SJSA1 (cell line): ENCODE measurements around the gene OR1M1. TPM values are rescaled to one million over a fixed set of nuclear protein-coding genes. Genes with fewer than 3 reads are reported as not detected.

Experiments
- DNase-seq, 2 experiments: peaks; one replicate each; pipeline ENCODE4 v3.0.0-alpha.2; 2015 to 2020; ENCODE audit warnings: low spot score in 2 of 2, low read depth in 1 of 2
- H3K27ac ChIP-seq: fragments of 250-450 bp; sonication (Bioruptor Pico); 2 replicates; pipeline ENCODE4 v1.5.1; 2020; ENCODE audit warnings: mild to moderate bottlenecking, moderate library complexity
- H3K27me3 ChIP-seq: fragments of 250-450 bp; sonication (Bioruptor Pico); replicated peaks from 2 replicates; pipeline ENCODE4 v1.5.1; 2020; ENCODE audit warnings: mild to moderate bottlenecking, moderate library complexity
- H3K36me3 ChIP-seq: fragments of 250-450 bp; sonication (Bioruptor Pico); 2 replicates; pipeline ENCODE4 v1.5.1; 2020; ENCODE audit warnings: mild to moderate bottlenecking
- H3K4me1 ChIP-seq: fragments of 250-450 bp; sonication (Bioruptor Pico); replicated peaks from 2 replicates; pipeline ENCODE4 v1.6.1; 2021; ENCODE audit warnings: mild to moderate bottlenecking
- H3K4me3 ChIP-seq: fragments of 250-450 bp; sonication (Bioruptor Pico); 2 replicates; pipeline ENCODE4 v1.5.1; 2020; ENCODE audit warnings: mild to moderate bottlenecking
- H3K9me3 ChIP-seq: fragments of 250-450 bp; sonication (Bioruptor Pico); replicated peaks from 2 replicates; pipeline ENCODE4 v1.5.1; 2020; ENCODE audit warnings: mild to moderate bottlenecking
- total RNA-seq: library from RNA; depleted of rRNA; stranded (reverse); fragments of >200 nt; shearing (Covaris generic); gene quantifications from 2 replicates; pipeline ENCODE4 v1.2.3, GENCODE V29; 2014; rRNA removed

The OR1M1 gene
- total RNA-seq, 1 experiment from 2014 or later, result not detected

DNA sequence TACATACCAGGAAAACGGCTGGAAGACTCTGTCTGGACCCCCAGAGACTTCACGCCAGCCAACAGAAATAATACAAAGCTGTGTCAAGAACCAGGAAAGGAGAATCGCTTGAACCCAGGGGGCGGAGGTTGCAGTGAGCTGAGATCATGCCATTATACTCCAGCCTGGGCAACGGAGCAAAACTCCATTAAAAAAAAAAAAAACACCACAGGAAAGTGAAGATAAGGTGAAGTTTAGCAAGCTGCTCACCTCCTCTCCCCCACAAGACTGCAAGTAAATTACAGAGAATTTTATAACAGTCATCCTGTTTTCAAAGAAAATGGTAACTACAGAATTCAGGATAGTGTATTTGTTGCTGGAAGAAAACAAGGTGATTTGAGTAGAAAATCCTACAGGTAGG lies 29.7 kb downstream of the OR1M1 start:
- Histone ChIP-seq H3K4me1 (no peaks in the 10 kb centered on the region), H3K4me3 (no peak overlapping the region), H3K36me3 (no peaks in the 10 kb centered on the region), H3K9me3 (no peaks in the 10 kb centered on the region), H3K27me3 (no peaks in the 10 kb centered on the region), H3K27ac (no peak overlapping the region)
- DNase-seq, result no peak

GRCh38 chr19:9126900-9127405 lies 40.1 kb downstream of the OR1M1 start, which contains the start of gene OR7G3:
TSS of gene OR7G3 (minus strand) at chr19:9126950. CDS start at chr19:9126950, 0 bp downstream.
- DNase-seq, result no peak
- H3K27ac ChIP-seq, result no peak within 1 kb of the TSS
- H3K27me3 ChIP-seq, result no peaks in the 10 kb centered on the region
- H3K9me3 ChIP-seq, result no peaks in the 10 kb centered on the region
- H3K36me3 ChIP-seq, result no peaks in the 10 kb centered on the region
- no peaks in the 10 kb centered on the region for H3K4me1 ChIP-seq
- H3K4me3 ChIP-seq, result no peak within 1 kb of the TSS

- DNase-seq, result no peak
- no peaks in the 10 kb centered on the region for H3K27me3 ChIP-seq
- H3K4me1 ChIP-seq, result no peaks in the 10 kb centered on the region
- no peak overlapping the region for H3K4me3 ChIP-seq
- H3K27ac ChIP-seq, result no peak overlapping the region
- no peaks in the 10 kb centered on the region for H3K9me3 ChIP-seq
- H3K36me3 ChIP-seq, result no peaks in the 10 kb centered on the region
Observed at GRCh38 chr19:9128171-9128570, 41.3 kb downstream of the OR1M1 start.

DNA sequence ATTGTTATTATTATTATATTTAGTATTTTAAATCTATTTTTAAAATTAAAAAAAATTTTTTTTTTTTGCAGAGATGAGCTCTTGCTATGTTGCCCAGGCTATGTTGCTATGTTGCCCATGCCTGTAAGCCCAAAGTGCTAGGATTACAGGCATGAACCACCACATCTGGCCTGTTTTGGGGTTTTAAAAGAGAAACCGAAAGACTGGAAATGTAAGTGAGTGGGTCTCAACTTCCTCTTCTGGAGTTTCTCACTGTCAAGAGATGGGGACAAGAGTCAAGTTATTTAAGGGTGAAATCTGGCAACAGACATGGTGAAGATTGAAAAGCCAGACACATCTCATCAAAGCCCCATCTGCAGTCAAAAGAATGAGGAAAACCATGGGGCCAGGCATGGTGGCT lies 44.1 kb downstream of the OR1M1 start:
- Histone ChIP-seq H3K4me1 (no peaks in the 10 kb centered on the region), H3K9me3 (no peaks in the 10 kb centered on the region), H3K27me3 (no peaks in the 10 kb centered on the region), H3K36me3 (no peaks in the 10 kb centered on the region), H3K27ac (no peak overlapping the region), H3K4me3 (no peak overlapping the region)
- DNase-seq, result no peak

DNA sequence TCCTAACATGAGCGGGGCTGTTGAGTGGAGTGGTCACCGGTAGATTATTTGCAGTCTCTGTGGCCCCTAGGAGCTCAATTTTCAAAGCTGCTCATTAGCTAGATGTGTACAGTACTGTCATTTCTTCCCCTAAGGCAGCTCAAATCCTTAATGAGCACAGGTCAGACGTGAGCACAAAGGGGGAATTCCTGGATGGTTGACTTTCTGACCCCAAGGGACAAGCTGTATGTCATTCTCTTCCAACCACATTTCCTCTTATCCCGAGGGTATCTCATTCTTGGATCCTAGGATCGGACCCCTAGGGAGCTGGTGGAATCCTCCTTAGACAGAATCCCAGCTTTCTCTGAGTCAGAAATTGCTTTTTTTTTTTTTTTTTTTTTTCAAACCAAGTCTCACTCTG lies 45.6 kb downstream of the OR1M1 start:
- no peak overlapping the region for H3K4me3 ChIP-seq
- H3K27ac ChIP-seq, result no peak overlapping the region

GRCh38 chr19:9139609-9140158 lies 52.8 kb downstream of the OR1M1 start:
- H3K27me3 ChIP-seq, result no peaks in the 10 kb centered on the region
- H3K27ac ChIP-seq, result no peak overlapping the region
- no peak for DNase-seq
- H3K9me3 ChIP-seq, result peaks cover 8% of the 10 kb centered on the region
- H3K4me3 ChIP-seq, result peak overlapping the region; percentile 79
- 0 out of 2 replicates have a peak, but pooled peaks cover 4% of the 10 kb centered on the region for H3K4me1 ChIP-seq
- peaks cover 23% of the 10 kb centered on the region for H3K36me3 ChIP-seq

More for the DNA sequence above, 45.6 kb downstream of the OR1M1 start:
- Histone ChIP-seq H3K36me3 (no peaks in the 10 kb centered on the region), H3K27me3 (no peaks in the 10 kb centered on the region), H3K9me3 (no peaks in the 10 kb centered on the region), H3K4me1 (no peaks in the 10 kb centered on the region)
- DNase-seq, result no peak

GRCh38 chr19:9140159-9140874 lies 53.5 kb downstream of the OR1M1 start, which contains the start of gene ZNF317:
TSS of gene ZNF317 (plus strand) at chr19:9140397. CDS start at chr19:9156017, 15,620 bp downstream.
- Histone ChIP-seq H3K9me3 (peaks cover 14% of the 10 kb centered on the region), H3K27ac (peak within 1 kb of the TSS; percentile 68), H3K4me3 (peak within 1 kb of the TSS; percentile 79), H3K4me1 (0 out of 2 replicates have a peak, but pooled peaks cover 4% of the 10 kb centered on the region), H3K36me3 (peaks cover 29% of the 10 kb centered on the region), H3K27me3 (no peaks in the 10 kb centered on the region)
- DNase-seq, result peak; percentile 86 to 92

GRCh38 chr19:9144920-9145319 lies 58.1 kb downstream of the OR1M1 start:
- 0 out of 2 replicates have a peak, but pooled peaks cover under 1% of the 10 kb centered on the region for H3K4me1 ChIP-seq
- H3K9me3 ChIP-seq, result peaks cover 40% of the 10 kb centered on the region
- H3K27me3 ChIP-seq, result no peaks in the 10 kb centered on the region
- no peak for DNase-seq
- H3K4me3 ChIP-seq, result no peak overlapping the region
- H3K36me3 ChIP-seq, result peaks cover 66% of the 10 kb centered on the region
- H3K27ac ChIP-seq, result no peak overlapping the region

Other genes starting within 250 kb of the OR1M1 start
- not detected in 2 replicates for gene MUC16, start 76.7 kb upstream of the OR1M1 start, total RNA-seq
- gene OR7G2, start 20.4 kb downstream of the OR1M1 start, total RNA-seq, result not detected in 2 replicates
- gene OR7G1, start 28.7 kb downstream of the OR1M1 start, total RNA-seq, result not detected in 2 replicates
- gene OR7G3, start 39.9 kb downstream of the OR1M1 start, total RNA-seq, result not detected in 2 replicates
- 8.1 and 17.7 TPM in 2 replicates for gene ZNF317, start 53.3 kb downstream of the OR1M1 start, total RNA-seq
- gene OR7D2, start 91.9 kb downstream of the OR1M1 start, total RNA-seq, result 0.03 TPM in 1 of 2 replicates, not detected in the other
- not detected in 2 replicates for gene OR7D4, start 132.5 kb downstream of the OR1M1 start, total RNA-seq
- gene OR7E24, start 163.9 kb downstream of the OR1M1 start, total RNA-seq, result not detected in 2 replicates
- gene ZNF699, start 222.8 kb downstream of the OR1M1 start, total RNA-seq, result 8.0 and 13.6 TPM in 2 replicates
- gene ZNF559, start 237.1 kb downstream of the OR1M1 start, total RNA-seq, result 15.8 and 18.4 TPM in 2 replicates